ENCODE results near the gene CLEC16A. TPM values are rescaled to one million over a fixed set of nuclear protein-coding genes. Genes with fewer than 3 reads are reported as not detected.

The CLEC16A gene
- total RNA-seq, 4 donors from 2014 or later: 20.3 to 25.7 (median 25.1) TPM

DNA sequence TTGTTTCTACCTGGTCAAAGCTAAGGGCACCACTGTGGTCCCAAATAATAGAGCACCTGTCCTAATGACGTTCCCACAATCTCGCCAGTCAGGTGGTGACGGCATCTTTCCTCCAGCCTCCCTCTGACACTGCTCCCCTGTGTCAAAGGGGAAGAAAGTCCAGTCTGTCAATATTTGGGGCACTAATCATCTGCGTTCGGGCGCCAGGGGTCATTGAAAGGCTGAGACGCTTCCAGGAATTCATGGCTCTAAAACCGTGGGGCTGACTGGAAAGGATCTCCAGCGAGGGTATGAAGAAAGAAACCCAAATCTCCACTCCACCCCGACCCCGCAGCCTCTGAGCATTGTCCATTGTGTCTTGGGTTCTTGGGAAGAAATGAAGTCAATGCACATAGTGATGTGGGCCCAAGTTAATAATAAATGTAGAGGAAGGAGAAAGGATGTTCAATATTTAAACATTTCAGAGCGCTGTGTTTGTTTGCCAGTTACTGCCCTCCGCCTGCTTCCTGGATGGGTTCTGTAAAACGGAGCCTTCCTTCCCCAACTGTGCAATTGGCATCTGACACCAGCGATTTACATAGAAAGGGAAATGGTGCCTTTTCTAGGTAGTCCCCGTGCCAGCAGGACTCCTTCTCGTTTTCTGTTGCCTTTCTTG, 208.4 kb downstream of the CLEC16A start:
- no peak for DNase-seq
- TF ChIP-seq CTCF (IDR thresholded peaks at IDR 0.05) (no peak), POLR2A (IDR thresholded peaks at IDR 0.05) (no peak)

GRCh38 chr16:11155284-11155806, 211.0 kb downstream of the CLEC16A start:
- Histone ChIP-seq H3K4me3 (no peak overlapping the region), H3K9me3 (no peaks in the 10 kb centered on the region), H3K36me3 (peaks cover 0 to 3% (median 0%) of the 10 kb centered on the region in 3 donors), H3K27ac (no peak overlapping the region), H3K4me1 (peaks cover 0 to 6% (median 0%) of the 10 kb centered on the region in 3 donors), H3K27me3 (no peaks in the 10 kb centered on the region)
- DNase-seq: no peak
- WGBS, 2 donors: 80 to 90% methylated on average over 6 to 13 of the region's 13 CpGs
- TF ChIP-seq CTCF (IDR thresholded peaks at IDR 0.05): no peak
- no peak for TF ChIP-seq POLR2A (IDR thresholded peaks at IDR 0.05)
- intact Hi-C loops (cut with DNase I): no loop called here

More for the DNA sequence above, 208.4 kb downstream of the CLEC16A start:
- Histone ChIP-seq H3K27ac (no peak overlapping the region), H3K9me3 (no peaks in the 10 kb centered on the region), H3K27me3 (no peaks in the 10 kb centered on the region), H3K36me3 (peaks cover 0 to 7% (median 0%) of the 10 kb centered on the region in 3 donors), H3K4me1 (peaks cover 0 to 4% (median 0%) of the 10 kb centered on the region in 3 donors), H3K4me3 (no peak overlapping the region)
- intact Hi-C loops (cut with DNase I): no loop called here
- 78% methylated on average over 11 to 15 of the region's 17 CpGs for WGBS, 2 donors

GRCh38 chr16:11156401-11156800, 212.0 kb downstream of the CLEC16A start:
- Histone ChIP-seq H3K4me1 (peaks cover 0 to 12% (median 0%) of the 10 kb centered on the region in 3 donors), H3K36me3 (no peaks in the 10 kb centered on the region), H3K27me3 (no peaks in the 10 kb centered on the region), H3K9me3 (no peaks in the 10 kb centered on the region), H3K27ac (no peak overlapping the region), H3K4me3 (no peak overlapping the region)
- TF ChIP-seq CTCF (IDR thresholded peaks at IDR 0.05): no peak
- TF ChIP-seq POLR2A (IDR thresholded peaks at IDR 0.05): no peak
- DNase-seq: no peak
- 81 to 89% methylated on average over 3 to 6 of the region's 9 CpGs for WGBS, 2 donors
- intact Hi-C loops (cut with DNase I): no loop called here

- Histone ChIP-seq H3K4me1 (peaks cover 0 to 20% (median under 1%) of the 10 kb centered on the region in 3 donors), H3K36me3 (no peaks in the 10 kb centered on the region), H3K27ac (no peak overlapping the region), H3K4me3 (no peak overlapping the region), H3K27me3 (no peaks in the 10 kb centered on the region), H3K9me3 (no peaks in the 10 kb centered on the region)
- no peak for DNase-seq
- 87 to 90% methylated on average over 6 to 7 of the region's 7 CpGs for WGBS, 2 donors
- intact Hi-C loops (cut with DNase I): no loop called here
- TF ChIP-seq CTCF (IDR thresholded peaks at IDR 0.05) (no peak), POLR2A (IDR thresholded peaks at IDR 0.05) (no peak)
Measured at GRCh38 chr16:11157143-11157542, 212.8 kb downstream of the CLEC16A start.

DNA sequence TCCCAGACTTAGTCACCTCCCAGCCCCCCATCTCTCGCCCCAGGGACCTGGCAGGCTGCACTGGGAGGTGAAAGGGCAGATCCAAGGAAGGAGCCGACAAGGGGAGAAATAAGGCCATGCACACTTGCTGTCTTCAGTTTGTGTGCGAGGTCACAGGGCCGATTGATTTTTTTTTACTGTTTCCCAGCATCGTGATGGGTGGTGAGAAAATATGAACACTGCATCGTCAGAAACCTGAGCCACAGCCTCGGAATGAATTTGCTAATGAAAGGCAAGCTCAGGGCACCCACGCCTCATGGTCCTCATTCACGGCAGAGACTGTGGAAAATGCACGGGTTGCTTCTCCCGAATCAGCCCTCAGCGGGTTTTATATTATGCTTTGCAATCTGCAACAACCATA, 213.7 kb downstream of the CLEC16A start:
- Histone ChIP-seq H3K27ac (no peak overlapping the region), H3K36me3 (no peaks in the 10 kb centered on the region), H3K9me3 (no peaks in the 10 kb centered on the region), H3K4me3 (no peak overlapping the region), H3K4me1 (peaks cover 0 to 28% (median 9%) of the 10 kb centered on the region in 3 donors), H3K27me3 (no peaks in the 10 kb centered on the region)
- intact Hi-C loops (cut with DNase I): no loop called here
- DNase-seq: no peak
- 75 to 87% methylated on average over 11 of the region's 12 CpGs for WGBS, 2 donors
- TF ChIP-seq CTCF (IDR thresholded peaks at IDR 0.05): no peak
- no peak for TF ChIP-seq POLR2A (IDR thresholded peaks at IDR 0.05)
